ENCODE data around the gene GPATCH1. TPM values are rescaled to one million over a fixed set of nuclear protein-coding genes. Genes with fewer than 3 reads are reported as not detected.
"Not testable (repeated sequence)": the region's sequence is repeated elsewhere in the genome, so short reads cannot be mapped to it uniquely, and the experiment has no call there.

Gene GPATCH1
- total and polyA plus RNA-seq, 5 experiments from 2014 or later = 3.9 to 21.7 (median 6.4) TPM

- Mint-ChIP-seq H3K4me3 (no peak overlapping the region), H3K27ac (no peak overlapping the region), H3K9me3 (no peaks in the 10 kb centered on the region), H3K4me1 (peaks cover 0 to 12% (median 4%) of the 10 kb centered on the region in 4 donors), H3K27me3 (no peaks in the 10 kb centered on the region), H3K36me3 (peaks cover 4 to 46% (median 18%) of the 10 kb centered on the region in 3 donors)
- ATAC-seq = no peak
- no peak for DNase-seq
- POLR2A ChIA-PET = interaction anchor here (0.6 kb wide), 1 partner anchor 27 kb away, joined by 4 read pairs; no protein-coding TSS in a partner anchor
Observed at GRCh38 chr19:33130433-33130832, 49.5 kb downstream of the GPATCH1 start.

GRCh38 chr19:33132021-33132420 is 51.0 kb downstream of the GPATCH1 start, which contains the start of gene WDR88:
WDR88 (plus strand) TSS chr19:33132114; CDS start chr19:33132170, 56 bp downstream.
- POLR2A ChIA-PET = no interaction called here
- Mint-ChIP-seq H3K9me3 (no peaks in the 10 kb centered on the region), H3K4me3 (no peak within 1 kb of the TSS), H3K4me1 (peaks cover 0 to 7% (median 4%) of the 10 kb centered on the region in 4 donors), H3K36me3 (peaks cover 0 to 36% (median 15%) of the 10 kb centered on the region in 3 donors), H3K27me3 (no peaks in the 10 kb centered on the region), H3K27ac (peak within 1 kb of the TSS in 5 of 10 donors; percentile 48 to 78 (median 61))
- DNase-seq (no peak), ATAC-seq (no peak)

GRCh38 chr19:33132425-33132824 is 51.4 kb downstream of the GPATCH1 start:
- Mint-ChIP-seq H3K27me3 (no peaks in the 10 kb centered on the region), H3K9me3 (no peaks in the 10 kb centered on the region), H3K27ac (peak overlapping the region in 5 of 10 donors; percentile 48 to 78 (median 61)), H3K36me3 (peaks cover 0 to 35% (median 14%) of the 10 kb centered on the region in 3 donors), H3K4me1 (peaks cover 0 to 7% (median 4%) of the 10 kb centered on the region in 4 donors), H3K4me3 (no peak overlapping the region)
- ATAC-seq (no peak), DNase-seq (no peak)
- POLR2A ChIA-PET = no interaction called here

- no peak overlapping the region for H3K4me3 Mint-ChIP-seq
- POLR2A ChIA-PET = interaction anchor here (1.0 kb wide), 1 partner anchor 27 kb away, joined by 3 read pairs; no protein-coding TSS in a partner anchor
- peak overlapping the region in 4 of 10 donors; percentile 32 to 73 (median 62) for H3K27ac Mint-ChIP-seq
- no peaks in the 10 kb centered on the region for H3K27me3 Mint-ChIP-seq
- H3K36me3 Mint-ChIP-seq = peaks cover 0 to 27% (median 9%) of the 10 kb centered on the region in 3 donors
- no peak for DNase-seq
- peaks cover 0 to 7% (median 4%) of the 10 kb centered on the region in 4 donors for H3K4me1 Mint-ChIP-seq
- H3K9me3 Mint-ChIP-seq = no peaks in the 10 kb centered on the region
- ATAC-seq = no peak
Observed at GRCh38 chr19:33133438-33134031, 52.6 kb downstream of the GPATCH1 start.

- H3K4me1 Mint-ChIP-seq = peaks cover 0 to 7% (median 4%) of the 10 kb centered on the region in 4 donors
- H3K4me3 Mint-ChIP-seq = peak overlapping the region; percentile 40 to 84 (median 70)
- POLR2A ChIA-PET = interaction anchor here (1.4 kb wide), 1 partner anchor 42 kb away, joined by 9 read pairs; no protein-coding TSS in a partner anchor
- ATAC-seq (peak; percentile 80 to 92), DNase-seq (peak; percentile 17 to 78 (median 41))
- H3K36me3 Mint-ChIP-seq = peaks cover 0 to 16% (median 6%) of the 10 kb centered on the region in 3 donors
- H3K9me3 Mint-ChIP-seq = no peaks in the 10 kb centered on the region
- H3K27ac Mint-ChIP-seq = peak overlapping the region in 3 of 10 donors; percentile 15 to 77 (median 65)
- no peaks in the 10 kb centered on the region for H3K27me3 Mint-ChIP-seq
Observed at GRCh38 chr19:33134571-33135041, 53.6 kb downstream of the GPATCH1 start.

GRCh38 chr19:33139165-33139564 is 58.2 kb downstream of the GPATCH1 start:
- no peaks in the 10 kb centered on the region for H3K9me3 Mint-ChIP-seq
- ATAC-seq (no peak), DNase-seq (no peak)
- no peaks in the 10 kb centered on the region for H3K36me3 Mint-ChIP-seq
- POLR2A ChIA-PET = no interaction called here
- peaks cover 3 to 13% (median 6%) of the 10 kb centered on the region in 4 donors for H3K4me1 Mint-ChIP-seq
- H3K4me3 Mint-ChIP-seq = no peak overlapping the region
- peaks cover 0 to 2% (median 0%) of the 10 kb centered on the region in 5 donors for H3K27me3 Mint-ChIP-seq
- H3K27ac Mint-ChIP-seq = peak overlapping the region in 1 of 10 donors; percentile 41

GRCh38 chr19:33143897-33144405 is 63.0 kb downstream of the GPATCH1 start:
- POLR2A ChIA-PET = interaction anchor here (0.6 to 1.3 kb wide), 3 partner anchors 14 to 40 kb away, joined by 3 to 4 read pairs (median 3); no protein-coding TSS in a partner anchor
- no peaks in the 10 kb centered on the region for H3K9me3 Mint-ChIP-seq
- peaks cover 0 to 2% (median 0%) of the 10 kb centered on the region in 5 donors for H3K27me3 Mint-ChIP-seq
- peak overlapping the region in 1 of 10 donors; percentile 78 for H3K27ac Mint-ChIP-seq
- peak overlapping the region in 3 of 10 donors; percentile 17 to 53 (median 41) for H3K4me3 Mint-ChIP-seq
- H3K36me3 Mint-ChIP-seq = no peaks in the 10 kb centered on the region
- DNase-seq (peak; percentile 32 to 77 (median 58)), ATAC-seq (peak; percentile 99 to 100)
- peaks cover 3 to 6% (median 5%) of the 10 kb centered on the region in 4 donors for H3K4me1 Mint-ChIP-seq

GRCh38 chr19:33146209-33146608 is 65.2 kb downstream of the GPATCH1 start:
- Mint-ChIP-seq H3K9me3 (no peaks in the 10 kb centered on the region), H3K36me3 (no peaks in the 10 kb centered on the region), H3K4me3 (no peak overlapping the region), H3K27me3 (peaks cover 0 to 2% (median 0%) of the 10 kb centered on the region in 5 donors), H3K4me1 (peaks cover 3 to 6% (median 6%) of the 10 kb centered on the region in 4 donors), H3K27ac (no peak overlapping the region)
- DNase-seq = no peak
- ATAC-seq = no peak
- POLR2A ChIA-PET = interaction anchor here (0.6 kb wide), 1 partner anchor 640 kb away, joined by 4 read pairs; no protein-coding TSS in a partner anchor

- H3K36me3 Mint-ChIP-seq = no peaks in the 10 kb centered on the region
- H3K27ac Mint-ChIP-seq = no peak overlapping the region
- H3K27me3 Mint-ChIP-seq = peaks cover 0 to 2% (median 0%) of the 10 kb centered on the region in 5 donors
- H3K4me1 Mint-ChIP-seq = peaks cover 3 to 6% (median 6%) of the 10 kb centered on the region in 4 donors
- POLR2A ChIA-PET = interaction anchor here (1.4 kb wide), 1 partner anchor 29 kb away, joined by 4 read pairs; no protein-coding TSS in a partner anchor
- no peaks in the 10 kb centered on the region for H3K9me3 Mint-ChIP-seq
- no peak for DNase-seq
- H3K4me3 Mint-ChIP-seq = no peak overlapping the region
- no peak for ATAC-seq
Observed at GRCh38 chr19:33147538-33147937, 66.6 kb downstream of the GPATCH1 start.

- no peak overlapping the region for H3K27ac Mint-ChIP-seq
- no peak overlapping the region for H3K4me3 Mint-ChIP-seq
- peaks cover 0 to 3% (median 0%) of the 10 kb centered on the region in 4 donors for H3K4me1 Mint-ChIP-seq
- H3K36me3 Mint-ChIP-seq = no peaks in the 10 kb centered on the region
- H3K9me3 Mint-ChIP-seq = no peaks in the 10 kb centered on the region
- DNase-seq = no peak
- no peaks in the 10 kb centered on the region for H3K27me3 Mint-ChIP-seq
- POLR2A ChIA-PET = no interaction called here
- ATAC-seq = no peak
Observed at GRCh38 chr19:33150852-33151518, 70.0 kb downstream of the GPATCH1 start.

GRCh38 chr19:33152176-33152575 is 71.2 kb downstream of the GPATCH1 start:
- Mint-ChIP-seq H3K9me3 (no peaks in the 10 kb centered on the region), H3K4me1 (peaks cover 0 to 3% (median 0%) of the 10 kb centered on the region in 4 donors), H3K27ac (no peak overlapping the region), H3K27me3 (no peaks in the 10 kb centered on the region), H3K4me3 (no peak overlapping the region), H3K36me3 (no peaks in the 10 kb centered on the region)
- POLR2A ChIA-PET = interaction anchor here (0.8 kb wide), 1 partner anchor 23 kb away, joined by 5 read pairs; no protein-coding TSS in a partner anchor
- DNase-seq (no peak), ATAC-seq (no peak)

- ATAC-seq, H3K36me3 Mint-ChIP-seq, H3K27me3 Mint-ChIP-seq, H3K4me3 Mint-ChIP-seq, DNase-seq, H3K4me1 Mint-ChIP-seq, H3K27ac Mint-ChIP-seq, POLR2A ChIA-PET, H3K9me3 Mint-ChIP-seq: not testable (repeated sequence)
Observed at GRCh38 chr19:33152625-33153024, 71.6 kb downstream of the GPATCH1 start.
